Measurements from ENCODE around the gene GIPC2.
"Not testable (repeated sequence)": the region's sequence is repeated elsewhere in the genome, so short reads cannot be mapped to it uniquely, and the experiment has no call there.

GIPC2 gene

GRCh38 chr1:78045926-78046778 lies at the start of gene GIPC2:
GIPC2 (plus strand) TSS chr1:78045966; CDS start chr1:78046095, 129 bp downstream.
- DNase-seq (ENCODE audit: low spot score), result peak; percentile 41

- no peak for DNase-seq (ENCODE audit: low spot score)
Observed at GRCh38 chr1:77996734-77997133, 49.0 kb upstream of the GIPC2 start.

- DNase-seq (ENCODE audit: low spot score), result not testable (repeated sequence)
Observed at GRCh38 chr1:78000536-78000935, 45.2 kb upstream of the GIPC2 start.

GRCh38 chr1:78003070-78003746 lies 42.6 kb upstream of the GIPC2 start:
- no peak for DNase-seq (ENCODE audit: low spot score)

- DNase-seq (ENCODE audit: low spot score), result peak; percentile 9
Observed at GRCh38 chr1:78003882-78004718, 41.7 kb upstream of the GIPC2 start.

- DNase-seq (ENCODE audit: low spot score), result peak; percentile 45
Observed at GRCh38 chr1:78004719-78005447, 40.9 kb upstream of the GIPC2 start, which contains the start of gene DNAJB4. DNAJB4 (plus strand) TSS chr1:78004939; CDS start chr1:78005111, 172 bp downstream.

GRCh38 chr1:78005448-78005722 lies 40.4 kb upstream of the GIPC2 start:
- no peak for DNase-seq (ENCODE audit: low spot score)

- no peak for DNase-seq (ENCODE audit: low spot score)
Observed at GRCh38 chr1:78005755-78006154, 40.0 kb upstream of the GIPC2 start.

GRCh38 chr1:78006521-78006920 lies 39.2 kb upstream of the GIPC2 start:
- DNase-seq (ENCODE audit: low spot score), result no peak

- DNase-seq (ENCODE audit: low spot score), result no peak
Observed at GRCh38 chr1:78007677-78008341, 38.0 kb upstream of the GIPC2 start.

GRCh38 chr1:78009276-78009675 lies 36.5 kb upstream of the GIPC2 start:
- no peak for DNase-seq (ENCODE audit: low spot score)

- DNase-seq (ENCODE audit: low spot score), result no peak
Observed at GRCh38 chr1:78009836-78010235, 35.9 kb upstream of the GIPC2 start.

- DNase-seq (ENCODE audit: low spot score), result no peak
Observed at GRCh38 chr1:78011050-78011449, 34.7 kb upstream of the GIPC2 start.

GRCh38 chr1:78015148-78015547 lies 30.6 kb upstream of the GIPC2 start:
- DNase-seq (ENCODE audit: low spot score), result no peak

GRCh38 chr1:78019024-78019423 lies 26.7 kb upstream of the GIPC2 start:
- no peak for DNase-seq (ENCODE audit: low spot score)

GRCh38 chr1:78021134-78021533 lies 24.6 kb upstream of the GIPC2 start:
- DNase-seq (ENCODE audit: low spot score), result not testable (repeated sequence)

- DNase-seq (ENCODE audit: low spot score), result no peak
Observed at GRCh38 chr1:78029793-78030192, 16.0 kb upstream of the GIPC2 start.

GRCh38 chr1:78032996-78033796 lies 12.6 kb upstream of the GIPC2 start:
- DNase-seq (ENCODE audit: low spot score), result no peak

- DNase-seq (ENCODE audit: low spot score), result no peak
Observed at GRCh38 chr1:78033797-78034172, 12.0 kb upstream of the GIPC2 start.

- DNase-seq (ENCODE audit: low spot score), result no peak
Observed at GRCh38 chr1:78035121-78035520, 10.6 kb upstream of the GIPC2 start.

- no peak for DNase-seq (ENCODE audit: low spot score)
Observed at GRCh38 chr1:78036450-78036849, 9.3 kb upstream of the GIPC2 start.

All from HuH-7.5 (cell line).